ENCODE data around the gene GAA.

DNA sequence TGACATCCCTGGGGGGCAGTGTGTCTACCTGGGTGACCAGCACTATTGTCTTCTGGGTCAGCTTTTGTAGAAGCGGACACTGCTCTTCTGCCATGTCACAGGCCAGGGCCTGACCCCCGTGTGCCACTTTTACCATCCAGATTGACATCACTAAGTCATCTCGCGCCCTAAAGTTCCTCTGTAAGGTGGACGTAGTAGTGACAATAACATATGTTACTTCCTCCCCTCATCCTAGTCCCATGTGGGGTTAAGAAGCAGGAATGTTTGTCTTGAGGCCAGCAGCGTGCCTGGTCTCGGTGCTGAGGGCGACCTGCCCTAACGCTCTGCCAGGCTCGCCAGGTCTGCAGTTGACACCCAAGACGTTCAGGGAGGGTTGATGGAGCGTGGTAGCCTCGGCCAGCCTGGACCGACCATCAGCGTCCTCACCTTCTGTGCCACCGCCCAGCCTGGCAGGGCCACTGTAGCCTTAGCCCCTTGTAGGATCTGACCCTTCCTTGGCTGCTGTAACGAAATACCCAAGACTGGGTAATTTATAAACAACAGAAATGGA lies 20.7 kb downstream of the GAA start:
- no peak for TF ChIP-seq CTCF (IDR thresholded peaks at IDR 0.05)
- TF ChIP-seq EZH2 (IDR thresholded peaks at IDR 0.05; ENCODE audit: borderline replicate concordance, insufficient read depth, low read depth, low read length, poor library complexity, severe bottlenecking), result no peak

Data from B cell (primary cell).